HFF-Myc (cell line): ENCODE results near the gene LELP1.

Experiments
- DNase-seq: peaks from one replicate; pipeline ENCODE4 v3.0.0-alpha.2; 2011; ENCODE audit warnings: low read depth; ENCODE audit errors: extremely low read depth
- H3K4me3 ChIP-seq: replicated peaks from 2 replicates; pipeline ENCODE4 v1.5.1; 2011; ENCODE audit warnings: low read depth, mild to moderate bottlenecking, control low read depth, low read length
- CTCF ChIP-seq: IDR thresholded peaks from 2 replicates; pipeline ENCODE4 v1.5.1; 2012; ENCODE audit warnings: mild to moderate bottlenecking, low read depth, low read length, control low read depth; ENCODE audit errors: missing control alignments

Gene LELP1

GRCh38 chr1:153242160-153242559, 38.9 kb downstream of the LELP1 start:
- TF ChIP-seq CTCF, result no peak
- H3K4me3 ChIP-seq, result no peak overlapping the region
- no peak for DNase-seq

GRCh38 chr1:153245466-153245865, 42.2 kb downstream of the LELP1 start:
- H3K4me3 ChIP-seq, result no peak overlapping the region
- DNase-seq, result no peak
- TF ChIP-seq CTCF, result no peak

GRCh38 chr1:153246018-153246417, 42.8 kb downstream of the LELP1 start:
- TF ChIP-seq CTCF, result no peak
- H3K4me3 ChIP-seq, result no peak overlapping the region
- DNase-seq, result no peak

GRCh38 chr1:153246825-153247224, 43.6 kb downstream of the LELP1 start:
- H3K4me3 ChIP-seq, result no peak overlapping the region
- no peak for TF ChIP-seq CTCF
- DNase-seq, result no peak

GRCh38 chr1:153248176-153248879, 45.1 kb downstream of the LELP1 start:
- H3K4me3 ChIP-seq, result no peak overlapping the region
- no peak for TF ChIP-seq CTCF
- no peak for DNase-seq

- no peak for TF ChIP-seq CTCF
- no peak overlapping the region for H3K4me3 ChIP-seq
- DNase-seq, result no peak
Observed at GRCh38 chr1:153250166-153250565, 46.9 kb downstream of the LELP1 start.

GRCh38 chr1:153251087-153251486, 47.9 kb downstream of the LELP1 start:
- no peak for TF ChIP-seq CTCF
- DNase-seq, result no peak
- H3K4me3 ChIP-seq, result no peak overlapping the region
